Transverse colon (tissue), 4 donors: ENCODE data around the gene WDR48. TPM values are rescaled to one million over a fixed set of nuclear protein-coding genes. Genes with fewer than 3 reads are reported as not detected.
A peak's percentile ranks its signal among the peaks of the same experiment; 100 is the strongest.

ENCODE experiments used
- DNase-seq: peaks from one replicate; pipeline ENCODE4 v3.0.0-alpha.2; 2019
- H3K27ac ChIP-seq, 4 donors: fragments of 200-600 bp; sonication (generic); 2 replicates each; pipeline ENCODE4 v1.5.1; 2016 to 2018; ENCODE audit warnings: inconsistent platforms in 4 of 4
- H3K27me3 ChIP-seq: fragments of 200-600 bp; sonication (generic); 2 replicates; pipeline ENCODE4 v1.5.1; 2017; ENCODE audit warnings: inconsistent platforms
- H3K36me3 ChIP-seq, 4 donors: fragments of 200-600 bp; sonication (generic); 2 replicates each; pipeline ENCODE4 v1.5.1; 2017 to 2019; ENCODE audit warnings: inconsistent platforms in 4 of 4
- H3K4me1 ChIP-seq, 4 donors: fragments of 200-600 bp; sonication (generic); 2 replicates each; pipeline ENCODE4 v1.5.1; 2017 to 2020; ENCODE audit warnings: inconsistent platforms in 4 of 4
- H3K4me3 ChIP-seq, 4 donors: fragments of 200-600 bp; sonication (generic); 1 replicate in 1 of 4; 2 replicates in 3 of 4; pipeline versions ENCODE4 v1.5.1 to v1.6.1; 2017 to 2019; ENCODE audit warnings: inconsistent platforms in 4 of 4
- H3K9me3 ChIP-seq, 2 donors: fragments of 200-600 bp; sonication (generic); 2 replicates each; pipeline ENCODE4 v1.5.1; 2017 to 2019; ENCODE audit warnings: inconsistent platforms in 2 of 2
- CTCF ChIP-seq, 5 experiments: fragments of 200-600 bp in 3 of 5; fragments of 450-650 bp in 2 of 5; sonication (generic) in 3 of 5; IDR thresholded peaks; 1 replicate in 2 of 5; 2 replicates in 3 of 5; pipeline ENCODE4 v1.5.1; 2016 to 2017; ENCODE audit warnings: antibody characterized with exemption in 5 of 5, inconsistent platforms in 3 of 5, mild to moderate bottlenecking in 2 of 5, moderate library complexity in 1 of 5
- EP300 ChIP-seq: sonication (generic); formaldehyde crosslinking; IDR thresholded peaks from one replicate; pipeline ENCODE4 v1.6.1; 2017; ENCODE audit warnings: antibody characterized with exemption, low read depth
- POLR2A ChIP-seq: fragments of 450-650 bp; IDR thresholded peaks from one replicate; pipeline ENCODE4 v1.6.1; 2016; ENCODE audit warnings: antibody characterized with exemption, mild to moderate bottlenecking, moderate library complexity
- POLR2AphosphoS5 ChIP-seq, 3 donors: sonication (generic); formaldehyde crosslinking; IDR thresholded peaks; one replicate each; pipeline ENCODE4 v1.6.1; 2016; ENCODE audit warnings: antibody characterized with exemption in 3 of 3
- WGBS, 2 donors: methylation state at CpG; one replicate each; pipeline ENCODE4 v1.1.5; 2018; ENCODE audit warnings: low coverage in 1 of 2; 5-methylcytosine and 5-hydroxymethylcytosine counted together
- in situ Hi-C, 4 donors: fragments of 200-750 bp; cut with MboI; loops; one replicate each; pipeline versions ENCODE4 v1.15.0 to v1.15.1; 2017; ENCODE audit warnings: low sequenced_read_pairs in 3 of 4, low pct_ligation_motif_present in 1 of 4, low pct_unique_long_range_greater_than_20kb in 1 of 4
- intact Hi-C: fragments of 100-400 bp; cut with DNase I; formaldehyde crosslinking; loops from one replicate; pipeline ENCODE4 v1.15.1; 2023; ENCODE audit warnings: low total_unique reads
- total RNA-seq, 4 donors: library from RNA; depleted of rRNA; stranded (reverse); fragments of >200 nt; gene quantifications; one replicate each; pipeline ENCODE4 v1.1.0, GENCODE V29; 2016

The WDR48 gene
- total RNA-seq, 4 donors from 2014 or later, result 31.0 to 47.6 (median 36.2) TPM

GRCh38 chr3:39107388-39108199 is 55.8 kb downstream of the WDR48 start, which contains the start of the genes GORASP1 and TTC21A:
Gene GORASP1 (minus strand): TSS chr3:39107627. CDS start chr3:39107541, 86 bp downstream.
Gene TTC21A (plus strand): TSS chr3:39107680. CDS start chr3:39107838, 158 bp downstream.
- Histone ChIP-seq H3K4me1 (peaks cover 25 to 45% (median 35%) of the 10 kb centered on the region in 4 donors), H3K9me3 (no peaks in the 10 kb centered on the region), H3K27me3 (no peaks in the 10 kb centered on the region), H3K4me3 (peak within 1 kb of the TSS; percentile 73 to 95 (median 90)), H3K36me3 (no peaks in the 10 kb centered on the region), H3K27ac (peak within 1 kb of the TSS; percentile 96 to 99 (median 97))
- in situ Hi-C loops, result no loop called here
- peak; percentile 74 for TF ChIP-seq POLR2A
- no peak for TF ChIP-seq EP300
- peak; percentile 88 to 93 (median 93) for TF ChIP-seq POLR2AphosphoS5 (IDR thresholded peaks at IDR 0.05)
- no peak for TF ChIP-seq CTCF (IDR thresholded peaks at IDR 0.05)
- WGBS, 2 donors, result 0% methylated on average over 14 to 49 of the region's 74 CpGs
- DNase-seq, result peak; percentile 91
- intact Hi-C loops, result loop anchor here (5.0 to 10.0 kb wide), 2 partner anchors 80 to 277 kb away; partner anchors contain the start of gene SLC25A38

DNA sequence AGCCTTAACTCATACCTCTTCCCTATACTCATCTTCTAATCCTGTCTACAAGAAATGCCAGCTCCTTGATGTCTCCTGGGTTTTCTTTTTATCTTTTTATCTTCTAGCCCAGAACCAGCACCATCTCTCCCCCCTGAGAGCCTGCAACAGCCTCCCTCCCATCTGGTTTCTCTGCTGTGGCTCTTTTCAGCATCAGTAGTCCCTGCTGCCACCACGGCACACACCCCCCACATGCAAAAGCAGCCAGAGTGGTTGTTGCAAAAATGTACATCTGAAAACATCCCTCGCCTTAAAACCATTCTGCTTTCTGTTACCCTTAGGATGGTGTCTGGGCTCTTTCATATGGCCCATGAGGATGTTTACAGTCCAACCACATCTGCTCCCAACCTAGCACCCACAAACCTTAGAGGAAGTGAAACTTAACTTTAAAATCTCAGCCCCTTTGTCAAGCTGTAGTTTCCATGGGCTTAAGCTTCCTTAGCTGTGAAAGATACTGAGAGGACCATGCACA is 56.4 kb downstream of the WDR48 start:
- Histone ChIP-seq H3K27me3 (no peaks in the 10 kb centered on the region), H3K9me3 (no peaks in the 10 kb centered on the region), H3K4me1 (peaks cover 25 to 44% (median 33%) of the 10 kb centered on the region in 4 donors), H3K4me3 (peak overlapping the region; percentile 73 to 95 (median 90)), H3K27ac (peak overlapping the region; percentile 96 to 99 (median 97)), H3K36me3 (no peaks in the 10 kb centered on the region)
- WGBS, 2 donors, result 28 to 29% methylated on average over 1 to 2 of the region's 2 CpGs
- intact Hi-C loops, result loop anchor here (5.0 to 10.0 kb wide), 2 partner anchors 79 to 277 kb away; partner anchors contain the start of gene SLC25A38
- in situ Hi-C loops, result no loop called here
- TF ChIP-seq CTCF (IDR thresholded peaks at IDR 0.05), result no peak
- peak; percentile 24 for DNase-seq

- no peaks in the 10 kb centered on the region for H3K36me3 ChIP-seq
- H3K4me3 ChIP-seq, result no peak overlapping the region
- DNase-seq, result no peak
- no peaks in the 10 kb centered on the region for H3K27me3 ChIP-seq
- intact Hi-C loops, result loop anchor here (5.0 to 10.0 kb wide), 2 partner anchors 78 to 276 kb away; partner anchors contain the start of gene SLC25A38
- in situ Hi-C loops, result no loop called here
- H3K9me3 ChIP-seq, result no peaks in the 10 kb centered on the region
- H3K4me1 ChIP-seq, result peaks cover 25 to 36% (median 27%) of the 10 kb centered on the region in 4 donors
- TF ChIP-seq CTCF (IDR thresholded peaks at IDR 0.05), result no peak
- TF ChIP-seq POLR2AphosphoS5 (IDR thresholded peaks at IDR 0.05), result no peak
- no peak for TF ChIP-seq POLR2A
- TF ChIP-seq EP300, result no peak
- H3K27ac ChIP-seq, result no peak overlapping the region
- WGBS, 2 donors, result 84% methylated on average over 5 of the region's 5 CpGs; no CpG with 5 or more reads in 1 of the 2 donors
Observed at GRCh38 chr3:39109086-39109485, 57.3 kb downstream of the WDR48 start.

DNA sequence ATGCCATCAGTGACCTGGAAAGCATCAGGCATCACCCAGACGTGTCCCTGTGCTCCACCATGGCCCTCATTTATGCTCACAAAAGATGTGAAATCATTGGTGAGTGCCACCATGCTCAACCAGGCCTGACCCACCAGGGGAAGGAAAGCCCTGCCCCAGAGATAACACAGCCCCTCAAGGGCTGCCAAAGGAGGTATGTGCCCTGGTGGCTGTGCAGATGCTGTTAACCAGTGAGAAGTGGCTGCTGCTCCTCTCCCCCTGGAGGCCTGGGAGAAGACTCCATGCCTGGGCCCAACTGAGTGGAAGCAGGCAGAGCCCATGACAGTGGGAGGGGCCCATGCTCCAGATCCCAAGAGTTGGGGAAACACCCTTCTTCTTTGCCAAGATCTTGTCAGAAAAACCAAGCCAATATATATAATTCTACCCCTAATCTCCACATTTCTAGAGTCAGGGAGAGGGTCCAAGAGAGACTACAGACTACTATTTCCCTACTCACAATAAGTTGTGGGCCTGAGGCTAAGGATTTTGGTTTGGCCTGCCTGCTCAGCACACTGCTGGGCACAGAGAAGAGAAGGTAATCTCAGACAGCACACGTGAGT is 58.3 kb downstream of the WDR48 start:
- Histone ChIP-seq H3K27me3 (no peaks in the 10 kb centered on the region), H3K9me3 (no peaks in the 10 kb centered on the region), H3K4me1 (peaks cover 16 to 25% (median 22%) of the 10 kb centered on the region in 4 donors), H3K4me3 (no peak overlapping the region), H3K36me3 (no peaks in the 10 kb centered on the region), H3K27ac (no peak overlapping the region)
- WGBS, 2 donors, result 78% methylated on average over 2 of the region's 2 CpGs; no CpG with 5 or more reads in 1 of the 2 donors
- intact Hi-C loops, result no loop called here
- in situ Hi-C loops, result no loop called here
- no peak for DNase-seq
- TF ChIP-seq POLR2A, result no peak
- no peak for TF ChIP-seq POLR2AphosphoS5 (IDR thresholded peaks at IDR 0.05)
- TF ChIP-seq CTCF (IDR thresholded peaks at IDR 0.05), result no peak
- no peak for TF ChIP-seq EP300
